Measurements from ENCODE around the gene CRTC2. TPM values are rescaled to one million over a fixed set of nuclear protein-coding genes. Genes with fewer than 3 reads are reported as not detected.

The CRTC2 gene
- total RNA-seq, 2 donors from 2014 or later, result 35.5 to 40.9 TPM

DNA sequence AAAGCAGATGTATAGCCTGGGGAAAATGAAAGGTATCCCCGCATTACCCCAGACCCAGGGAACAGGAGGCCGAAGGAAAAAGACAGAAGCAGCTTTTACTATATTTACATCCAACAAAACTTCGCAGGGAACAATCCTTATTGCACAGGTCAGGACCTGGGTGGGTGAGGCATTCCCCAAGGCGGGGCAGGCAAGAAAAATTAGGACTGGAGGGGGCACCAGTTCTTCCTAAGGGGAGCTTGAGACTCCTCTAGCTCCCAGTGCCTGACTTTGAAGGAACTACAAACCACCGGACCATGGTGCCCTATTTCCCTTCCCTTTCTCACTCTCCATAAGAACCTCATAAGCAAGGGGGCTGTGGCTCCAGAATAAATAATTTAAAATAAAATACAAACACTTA is 29.0 kb downstream of the CRTC2 start:
- peaks cover 30% of the 10 kb centered on the region for H3K36me3 Mint-ChIP-seq (ENCODE audit: low read depth)

DNA sequence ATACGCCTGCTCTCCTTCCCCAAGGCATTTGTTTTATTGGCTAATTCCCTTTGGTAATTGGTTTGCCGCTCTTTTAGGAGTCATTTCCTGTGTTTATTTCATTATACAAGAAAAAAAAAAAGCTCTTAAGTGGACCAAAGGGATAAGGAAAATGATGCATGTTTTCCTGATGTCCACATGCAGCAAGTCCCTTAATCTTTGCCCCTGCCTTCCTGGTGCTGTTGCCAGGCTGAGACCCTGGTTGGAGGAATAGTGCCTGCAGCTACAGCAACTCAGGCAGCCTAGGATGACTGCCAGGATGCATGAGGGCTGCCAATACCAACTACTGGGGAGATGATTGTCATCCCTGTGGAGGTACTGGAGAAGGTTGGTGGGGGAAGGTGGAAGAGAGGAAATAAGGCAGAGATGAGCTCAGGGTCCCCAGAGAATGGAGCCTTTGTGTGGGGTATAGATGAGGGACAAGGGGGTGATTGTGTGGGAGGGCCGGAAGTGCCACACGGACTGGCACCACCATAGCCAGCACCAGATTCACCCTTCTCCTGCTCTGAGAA is 29.5 kb downstream of the CRTC2 start:
- Mint-ChIP-seq H3K9me3 (no peaks in the 10 kb centered on the region), H3K36me3 (ENCODE audit: low read depth) (peaks cover 25% of the 10 kb centered on the region), H3K27ac (no peak overlapping the region), H3K27me3 (ENCODE audit: insufficient read depth) (no peaks in the 10 kb centered on the region), H3K4me1 (peaks cover under 1% of the 10 kb centered on the region), H3K4me3 (no peak overlapping the region)
- 93 to 100% methylated on average over 1 to 3 of the region's 4 CpGs for WGBS, 2 experiments (ENCODE audit: insufficient coverage in 1 of 2, insufficient read length in 1 of 2)
- TF ChIP-seq, protein P1, sequence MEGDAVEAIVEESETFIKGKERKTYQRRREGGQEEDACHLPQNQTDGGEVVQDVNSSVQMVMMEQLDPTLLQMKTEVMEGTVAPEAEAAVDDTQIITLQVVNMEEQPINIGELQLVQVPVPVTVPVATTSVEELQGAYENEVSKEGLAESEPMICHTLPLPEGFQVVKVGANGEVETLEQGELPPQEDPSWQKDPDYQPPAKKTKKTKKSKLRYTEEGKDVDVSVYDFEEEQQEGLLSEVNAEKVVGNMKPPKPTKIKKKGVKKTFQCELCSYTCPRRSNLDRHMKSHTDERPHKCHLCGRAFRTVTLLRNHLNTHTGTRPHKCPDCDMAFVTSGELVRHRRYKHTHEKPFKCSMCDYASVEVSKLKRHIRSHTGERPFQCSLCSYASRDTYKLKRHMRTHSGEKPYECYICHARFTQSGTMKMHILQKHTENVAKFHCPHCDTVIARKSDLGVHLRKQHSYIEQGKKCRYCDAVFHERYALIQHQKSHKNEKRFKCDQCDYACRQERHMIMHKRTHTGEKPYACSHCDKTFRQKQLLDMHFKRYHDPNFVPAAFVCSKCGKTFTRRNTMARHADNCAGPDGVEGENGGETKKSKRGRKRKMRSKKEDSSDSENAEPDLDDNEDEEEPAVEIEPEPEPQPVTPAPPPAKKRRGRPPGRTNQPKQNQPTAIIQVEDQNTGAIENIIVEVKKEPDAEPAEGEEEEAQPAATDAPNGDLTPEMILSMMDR (conservative IDR thresholded peaks at IDR 0.05), result no peak
- Histone ChIP-seq H3K4me1 (ENCODE audit: control insufficient read depth, insufficient read depth, low read length) (no peaks in the 10 kb centered on the region), H3K9ac (ENCODE audit: extremely low read depth, low read length, poor library complexity, severe bottlenecking) (no peak overlapping the region), H3K9me3 (ENCODE audit: control insufficient read depth, low read length) (no peaks in the 10 kb centered on the region), H3K27ac (ENCODE audit: low read depth, low read length) (peak overlapping the region; percentile 44), H3K27me3 (ENCODE audit: control insufficient read depth, insufficient read depth, low read length, poor library complexity, severe bottlenecking) (no peaks in the 10 kb centered on the region), H3K36me3 (ENCODE audit: control insufficient read depth, insufficient read depth, low read length) (peaks cover 19% of the 10 kb centered on the region), H3K4me3 (ENCODE audit: low read length) (no peak overlapping the region)
- DNase-seq, result no peak

More for the DNA sequence above, 29.0 kb downstream of the CRTC2 start:
- Histone ChIP-seq H3K4me3 (ENCODE audit: low read length) (no peak overlapping the region), H3K27me3 (ENCODE audit: control insufficient read depth, insufficient read depth, low read length, poor library complexity, severe bottlenecking) (no peaks in the 10 kb centered on the region), H3K9me3 (ENCODE audit: control insufficient read depth, low read length) (no peaks in the 10 kb centered on the region), H3K4me1 (ENCODE audit: control insufficient read depth, insufficient read depth, low read length) (no peaks in the 10 kb centered on the region), H3K36me3 (ENCODE audit: control insufficient read depth, insufficient read depth, low read length) (peaks cover 19% of the 10 kb centered on the region), H3K27ac (ENCODE audit: low read depth, low read length) (no peak overlapping the region), H3K9ac (ENCODE audit: extremely low read depth, low read length, poor library complexity, severe bottlenecking) (no peak overlapping the region)
- 83 to 93% methylated on average over 3 to 5 of the region's 5 CpGs for WGBS, 2 experiments (ENCODE audit: insufficient coverage in 1 of 2, insufficient read length in 1 of 2)
- Mint-ChIP-seq H3K27me3 (ENCODE audit: insufficient read depth) (no peaks in the 10 kb centered on the region), H3K27ac (no peak overlapping the region), H3K9me3 (no peaks in the 10 kb centered on the region), H3K4me1 (no peaks in the 10 kb centered on the region), H3K4me3 (no peak overlapping the region)
- TF ChIP-seq, protein P1 (conservative IDR thresholded peaks at IDR 0.05), result no peak
- no peak for DNase-seq

DNA sequence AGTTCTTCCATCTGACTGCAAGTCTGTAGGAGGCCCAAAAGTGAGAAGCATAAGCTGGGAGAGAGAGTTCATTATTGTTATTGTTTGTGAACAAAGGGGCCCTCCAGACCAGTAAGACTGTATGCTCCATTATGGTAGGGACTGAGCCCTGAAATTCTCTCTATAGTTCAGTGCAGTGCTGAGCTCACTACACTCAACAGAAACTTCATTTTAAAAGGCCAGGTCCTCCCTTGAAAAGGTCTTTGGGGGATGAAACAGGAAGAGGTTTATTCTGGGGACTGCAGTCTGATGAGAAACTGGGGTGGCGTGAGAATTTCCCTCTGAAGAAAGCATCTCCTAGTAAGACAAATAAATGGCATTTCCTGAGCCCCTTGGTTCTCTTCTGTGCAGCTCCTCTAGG is 30.2 kb downstream of the CRTC2 start:
- Histone ChIP-seq H3K27me3 (ENCODE audit: control insufficient read depth, insufficient read depth, low read length, poor library complexity, severe bottlenecking) (no peaks in the 10 kb centered on the region), H3K4me3 (ENCODE audit: low read length) (no peak overlapping the region), H3K9ac (ENCODE audit: extremely low read depth, low read length, poor library complexity, severe bottlenecking) (no peak overlapping the region), H3K27ac (ENCODE audit: low read depth, low read length) (peak overlapping the region; percentile 44), H3K4me1 (ENCODE audit: control insufficient read depth, insufficient read depth, low read length) (no peaks in the 10 kb centered on the region), H3K9me3 (ENCODE audit: control insufficient read depth, low read length) (no peaks in the 10 kb centered on the region), H3K36me3 (ENCODE audit: control insufficient read depth, insufficient read depth, low read length) (peaks cover 18% of the 10 kb centered on the region)
- Mint-ChIP-seq H3K27me3 (ENCODE audit: insufficient read depth) (no peaks in the 10 kb centered on the region), H3K36me3 (ENCODE audit: low read depth) (peaks cover 22% of the 10 kb centered on the region), H3K27ac (no peak overlapping the region), H3K4me1 (peaks cover 2% of the 10 kb centered on the region), H3K9me3 (no peaks in the 10 kb centered on the region), H3K4me3 (no peak overlapping the region)
- DNase-seq, result no peak
- TF ChIP-seq, protein P1 (conservative IDR thresholded peaks at IDR 0.05), result no peak
- 90% methylated on average over 1 of the region's 1 CpG; no CpG with 5 or more reads in 1 of the 2 experiments for WGBS, 2 experiments (ENCODE audit: insufficient coverage in 1 of 2, insufficient read length in 1 of 2)

All from endodermal cell (in vitro differentiated cells).